CD8-positive, alpha-beta memory T cell (primary cell): Measurements from ENCODE around the gene PYROXD2. TPM values are rescaled to one million over a fixed set of nuclear protein-coding genes. Genes with fewer than 3 reads are reported as not detected.

ENCODE experiments used
- CTCF ChIA-PET: fragments of 350-600 bp; sonication (Branson Sonifier 250); formaldehyde crosslinking; loops from one replicate; lab custom pipeline; 2021; ENCODE audit warnings: antibody characterized with exemption; lab: Charles Lee
- POLR2A ChIA-PET: fragments of 350-600 bp; sonication (Branson Sonifier 250); formaldehyde crosslinking; loops from one replicate; lab custom pipeline; 2021; ENCODE audit warnings: antibody characterized with exemption; lab: Charles Lee
- DNase-seq, 5 donors: peaks; one replicate each; pipeline versions ENCODE4 v3.0.0 to v3.0.0-alpha.2; 2020 to 2022; ENCODE audit warnings: mixed read lengths in 1 of 5
- H3K27ac ChIP-seq: one replicate; pipeline ENCODE4 v1.7.0; 2013; ENCODE audit warnings: low read depth, mild to moderate bottlenecking, low read length, moderate library complexity
- H3K27me3 ChIP-seq: 2 replicates; pipeline ENCODE4 v1.7.0; 2013; ENCODE audit warnings: low read length, mild to moderate bottlenecking; ENCODE audit not compliant: insufficient read depth, poor library complexity, severe bottlenecking
- H3K36me3 ChIP-seq: 2 replicates; pipeline ENCODE4 v1.7.0; 2013; ENCODE audit warnings: mild to moderate bottlenecking, low read length, moderate library complexity; ENCODE audit not compliant: insufficient read depth
- H3K4me1 ChIP-seq: 2 replicates; pipeline ENCODE4 v1.7.0; 2013; ENCODE audit warnings: mild to moderate bottlenecking, low read length, moderate library complexity; ENCODE audit not compliant: insufficient read depth
- H3K4me3 ChIP-seq: 2 replicates; pipeline ENCODE4 v1.7.0; 2013; ENCODE audit warnings: mild to moderate bottlenecking, low read length
- H3K9me3 ChIP-seq: 2 replicates; pipeline ENCODE4 v1.7.0; 2013; ENCODE audit warnings: mild to moderate bottlenecking, low read length
- H3K27ac Mint-ChIP-seq, 8 donors: one replicate each; pipeline ENCODE4 v1.8.0; 2020 to 2021; ENCODE audit warnings: mixed read lengths in 8 of 8, mild to moderate bottlenecking in 6 of 8, inconsistent platforms in 3 of 8, moderate library complexity in 3 of 8
- H3K27me3 Mint-ChIP-seq, 2 donors: one replicate each; pipeline ENCODE4 v1.8.0; 2020 to 2021; ENCODE audit warnings: mixed read lengths in 2 of 2, mild to moderate bottlenecking in 1 of 2, moderate library complexity in 1 of 2
- H3K36me3 Mint-ChIP-seq, 3 donors: one replicate each; pipeline ENCODE4 v1.8.0; 2020 to 2021; ENCODE audit warnings: mixed read lengths in 3 of 3, inconsistent platforms in 1 of 3, mild to moderate bottlenecking in 1 of 3
- H3K4me1 Mint-ChIP-seq, 3 donors: one replicate each; pipeline ENCODE4 v1.8.0; 2020 to 2021; ENCODE audit warnings: mixed read lengths in 3 of 3, inconsistent platforms in 1 of 3, mild to moderate bottlenecking in 1 of 3
- H3K4me3 Mint-ChIP-seq, 7 donors: one replicate each; pipeline ENCODE4 v1.8.0; 2020 to 2021; ENCODE audit warnings: mixed read lengths in 7 of 7, mild to moderate bottlenecking in 6 of 7, moderate library complexity in 4 of 7, inconsistent platforms in 2 of 7
- H3K9me3 Mint-ChIP-seq, 5 donors: one replicate each; pipeline ENCODE4 v1.8.0; 2020 to 2022; ENCODE audit warnings: mixed read lengths in 5 of 5, mild to moderate bottlenecking in 3 of 5, moderate library complexity in 2 of 5, inconsistent platforms in 1 of 5
- polyA plus RNA-seq: library from polyadenylated mRNA; unstranded; fragments of 300-500 nt; fragmentation: Illumina TruSeq; gene quantifications from one replicate; pipeline ENCODE4 v1.2.3, GENCODE V29; 2021
- total RNA-seq, 2 experiments: library from RNA; stranded (reverse); gene quantifications; one replicate each; pipeline ENCODE4 v1.2.3, GENCODE V29; 2021

PYROXD2 gene
- total and polyA plus RNA-seq, 3 experiments from 2014 or later = 3.6 to 5.3 (median 4.0) TPM

GRCh38 chr10:98402478-98402877, 12.5 kb downstream of the PYROXD2 start:
- Histone ChIP-seq H3K36me3 (no peaks in the 10 kb centered on the region), H3K9me3 (no peaks in the 10 kb centered on the region), H3K27ac (no peak overlapping the region), H3K27me3 (no peaks in the 10 kb centered on the region), H3K4me3 (no peak overlapping the region), H3K4me1 (no peaks in the 10 kb centered on the region)
- Mint-ChIP-seq H3K4me1 (peaks cover 0 to 8% (median 3%) of the 10 kb centered on the region in 3 donors), H3K27me3 (peaks cover 0 to 2% of the 10 kb centered on the region in 2 donors), H3K27ac (no peak overlapping the region), H3K9me3 (no peaks in the 10 kb centered on the region), H3K4me3 (no peak overlapping the region), H3K36me3 (peaks cover 8 to 24% (median 9%) of the 10 kb centered on the region in 3 donors)
- DNase-seq = no peak
- POLR2A ChIA-PET = no interaction called here
- CTCF ChIA-PET = no interaction called here

GRCh38 chr10:98400482-98400881, 14.5 kb downstream of the PYROXD2 start:
- Mint-ChIP-seq H3K27ac (no peak overlapping the region), H3K9me3 (no peaks in the 10 kb centered on the region), H3K4me3 (no peak overlapping the region), H3K36me3 (peaks cover 12 to 32% (median 19%) of the 10 kb centered on the region in 3 donors), H3K27me3 (peaks cover 0 to 2% of the 10 kb centered on the region in 2 donors), H3K4me1 (peaks cover 0 to 8% (median 6%) of the 10 kb centered on the region in 3 donors)
- POLR2A ChIA-PET = no interaction called here
- CTCF ChIA-PET = no interaction called here
- H3K4me3 ChIP-seq = no peak overlapping the region
- DNase-seq = no peak
- H3K36me3 ChIP-seq = no peaks in the 10 kb centered on the region
- no peaks in the 10 kb centered on the region for H3K9me3 ChIP-seq
- H3K4me1 ChIP-seq = no peaks in the 10 kb centered on the region
- H3K27ac ChIP-seq = no peak overlapping the region
- no peaks in the 10 kb centered on the region for H3K27me3 ChIP-seq

- peak in 1 of 5 donors; percentile 22 for DNase-seq
- ChIA-PET POLR2A (no interaction called here), CTCF (no interaction called here)
- H3K4me3 Mint-ChIP-seq = no peak overlapping the region
- Histone ChIP-seq H3K27me3 (no peaks in the 10 kb centered on the region), H3K27ac (no peak overlapping the region), H3K4me3 (no peak overlapping the region), H3K4me1 (no peaks in the 10 kb centered on the region), H3K9me3 (no peaks in the 10 kb centered on the region), H3K36me3 (no peaks in the 10 kb centered on the region)
- H3K27me3 Mint-ChIP-seq = peaks cover 0 to 2% of the 10 kb centered on the region in 2 donors
- H3K9me3 Mint-ChIP-seq = no peaks in the 10 kb centered on the region
- peaks cover 12 to 38% (median 19%) of the 10 kb centered on the region in 3 donors for H3K36me3 Mint-ChIP-seq
- no peak overlapping the region for H3K27ac Mint-ChIP-seq
- H3K4me1 Mint-ChIP-seq = peaks cover 0 to 8% (median 6%) of the 10 kb centered on the region in 3 donors
These were observed 15.2 kb downstream of the PYROXD2 start for GRCh38 chr10:98399784-98400183.

GRCh38 chr10:98397089-98397600, 17.8 kb downstream of the PYROXD2 start:
- H3K36me3 ChIP-seq = no peaks in the 10 kb centered on the region
- no peak overlapping the region for H3K4me3 ChIP-seq
- H3K9me3 ChIP-seq = no peaks in the 10 kb centered on the region
- ChIA-PET CTCF (no interaction called here), POLR2A (no interaction called here)
- no peaks in the 10 kb centered on the region for H3K4me1 ChIP-seq
- H3K27ac ChIP-seq = no peak overlapping the region
- H3K27me3 ChIP-seq = no peaks in the 10 kb centered on the region
- Mint-ChIP-seq H3K4me1 (peaks cover 9 to 20% (median 12%) of the 10 kb centered on the region in 3 donors), H3K9me3 (peaks cover 0 to 2% (median 0%) of the 10 kb centered on the region in 5 donors), H3K4me3 (no peak overlapping the region), H3K36me3 (peaks cover 8 to 27% (median 14%) of the 10 kb centered on the region in 3 donors), H3K27ac (peak overlapping the region in 1 of 8 donors; percentile 50), H3K27me3 (no peaks in the 10 kb centered on the region)
- DNase-seq = peak in 1 of 5 donors; percentile 30

- H3K36me3 ChIP-seq = no peaks in the 10 kb centered on the region
- CTCF ChIA-PET = interaction anchor here (0.9 kb wide), 1 partner anchor 72 kb away, joined by 3 read pairs; no protein-coding TSS in a partner anchor
- POLR2A ChIA-PET = no interaction called here
- H3K27ac Mint-ChIP-seq = peak overlapping the region in 3 of 8 donors; percentile 25 to 50 (median 26)
- H3K27me3 ChIP-seq = no peaks in the 10 kb centered on the region
- H3K4me1 Mint-ChIP-seq = peaks cover 17 to 28% (median 19%) of the 10 kb centered on the region in 3 donors
- H3K4me1 ChIP-seq = peaks cover 7% of the 10 kb centered on the region
- no peaks in the 10 kb centered on the region for H3K9me3 ChIP-seq
- peaks cover 0 to 2% (median 0%) of the 10 kb centered on the region in 5 donors for H3K9me3 Mint-ChIP-seq
- H3K36me3 Mint-ChIP-seq = peaks cover 8 to 27% (median 14%) of the 10 kb centered on the region in 3 donors
- no peak overlapping the region for H3K27ac ChIP-seq
- peak in 1 of 5 donors; percentile 12 for DNase-seq
- H3K4me3 Mint-ChIP-seq = no peak overlapping the region
- H3K27me3 Mint-ChIP-seq = no peaks in the 10 kb centered on the region
- no peak overlapping the region for H3K4me3 ChIP-seq
These were observed 18.6 kb downstream of the PYROXD2 start for GRCh38 chr10:98396096-98397063.

DNA sequence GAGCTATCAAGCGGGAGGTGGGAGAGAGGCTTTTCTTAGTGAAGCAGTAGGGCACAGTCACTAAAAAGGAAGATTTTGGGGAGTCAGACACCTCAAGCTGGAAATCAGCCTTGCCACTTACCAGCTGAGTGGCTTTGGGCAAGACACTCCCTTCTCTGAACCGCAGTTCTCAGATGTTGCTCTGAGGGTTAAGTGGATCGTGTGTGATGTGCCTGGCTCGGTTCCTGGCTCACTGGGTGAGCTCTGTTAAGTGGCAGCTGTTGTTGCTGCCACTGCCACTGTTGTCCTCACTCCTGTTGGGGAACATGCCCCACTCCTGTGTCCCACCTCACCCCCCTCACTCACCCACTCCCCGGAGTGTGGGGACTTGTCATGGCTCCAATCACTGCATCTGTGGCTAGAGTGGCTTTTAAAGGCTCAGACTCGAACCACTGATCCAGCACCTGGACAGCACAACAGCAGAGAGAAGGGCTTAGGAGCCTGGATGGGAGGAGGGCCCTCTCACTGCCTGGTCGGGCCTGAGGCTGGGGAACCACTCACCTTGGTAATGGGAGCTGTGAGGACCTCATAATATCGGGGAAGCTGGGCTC, 20.0 kb downstream of the PYROXD2 start:
- Mint-ChIP-seq H3K36me3 (peaks cover 8 to 24% (median 10%) of the 10 kb centered on the region in 3 donors), H3K4me1 (peaks cover 30 to 41% (median 33%) of the 10 kb centered on the region in 3 donors), H3K9me3 (peaks cover 0 to 2% (median 0%) of the 10 kb centered on the region in 5 donors), H3K27ac (peak overlapping the region in 3 of 8 donors; percentile 69 to 83 (median 82)), H3K27me3 (no peaks in the 10 kb centered on the region), H3K4me3 (peak overlapping the region in 2 of 7 donors; percentile 48 to 53)
- no peak overlapping the region for H3K4me3 ChIP-seq
- peak in 1 of 5 donors; percentile 33 for DNase-seq
- POLR2A ChIA-PET = no interaction called here
- no peaks in the 10 kb centered on the region for H3K27me3 ChIP-seq
- H3K36me3 ChIP-seq = no peaks in the 10 kb centered on the region
- CTCF ChIA-PET = no interaction called here
- H3K9me3 ChIP-seq = no peaks in the 10 kb centered on the region
- peaks cover 22% of the 10 kb centered on the region for H3K4me1 ChIP-seq
- no peak overlapping the region for H3K27ac ChIP-seq

- Mint-ChIP-seq H3K27ac (peak overlapping the region; percentile 19 to 95 (median 84)), H3K36me3 (peaks cover 5 to 18% (median 8%) of the 10 kb centered on the region in 3 donors), H3K4me3 (peak overlapping the region in 6 of 7 donors; percentile 66 to 82 (median 72)), H3K4me1 (peaks cover 38 to 46% (median 40%) of the 10 kb centered on the region in 3 donors), H3K9me3 (peaks cover 0 to 2% (median 0%) of the 10 kb centered on the region in 5 donors), H3K27me3 (peaks cover 0 to 2% of the 10 kb centered on the region in 2 donors)
- peaks cover 23% of the 10 kb centered on the region for H3K4me1 ChIP-seq
- no peaks in the 10 kb centered on the region for H3K9me3 ChIP-seq
- H3K27me3 ChIP-seq = no peaks in the 10 kb centered on the region
- CTCF ChIA-PET = interaction anchor here (1.3 to 1.4 kb wide), 2 partner anchors 34 to 51 kb away, joined by 4 to 6 read pairs; no protein-coding TSS in a partner anchor
- peak in 2 of 5 donors; percentile 28 to 53 for DNase-seq
- POLR2A ChIA-PET = no interaction called here
- no peak overlapping the region for H3K4me3 ChIP-seq
- no peaks in the 10 kb centered on the region for H3K36me3 ChIP-seq
- H3K27ac ChIP-seq = no peak overlapping the region
These were observed 23.4 kb downstream of the PYROXD2 start for GRCh38 chr10:98391578-98391991.
